Aortic smooth muscle cell (primary cell): ENCODE measurements around the gene DXO. TPM values are rescaled to one million over a fixed set of nuclear protein-coding genes. Genes with fewer than 3 reads are reported as not detected.

Experiments used
- total RNA-seq: library from RNA; depleted of rRNA; stranded (reverse); fragments of >200 nt; gene quantifications from 2 replicates; pipeline ENCODE4 v1.2.3, GENCODE V29; 2014

The DXO gene
- total RNA-seq = 9.8 and 10.2 TPM in 2 replicates

GRCh38 chr6:31971993-31972708 is at the start of gene DXO:
Gene DXO (minus strand): TSS chr6:31972138. CDS start chr6:31971675, 463 bp downstream.

GRCh38 chr6:32014547-32014946 is 42.6 kb upstream of the DXO start, which contains the start of gene C4B:
Gene C4B (plus strand): TSS chr6:32014795. CDS start chr6:32014846, 51 bp downstream.

GRCh38 chr6:31981744-31982143 is 9.8 kb upstream of the DXO start, which contains the start of gene C4A:
Gene C4A (plus strand): TSS chr6:31982057. CDS start chr6:31982108, 51 bp downstream.

GRCh38 chr6:31958741-31959739 is 12.9 kb downstream of the DXO start, which contains the start of the genes NELFE and SKIC2:
Gene NELFE (minus strand): TSS chr6:31958971. CDS start chr6:31958446, 525 bp downstream.
Gene SKIC2 (plus strand): TSS chr6:31959175. CDS start chr6:31959193, 18 bp downstream.

GRCh38 chr6:31945507-31946369 is 26.2 kb downstream of the DXO start, which contains the start of gene CFB:
Gene CFB (plus strand): TSS chr6:31946095. CDS start chr6:31946222, 127 bp downstream.

GRCh38 chr6:31927242-31927862 is 44.6 kb downstream of the DXO start, which contains the start of gene C2:
Gene C2 (plus strand): TSS chr6:31927717. CDS start chr6:31927753, 36 bp downstream.

Other genes starting within 250 kb of the DXO start
- gene MPIG6B, start 248.8 kb downstream of the DXO start, total RNA-seq = not detected in 2 replicates
- gene DDAH2, start 242.8 kb downstream of the DXO start, total RNA-seq = 112 and 142 TPM in 2 replicates
- gene CLIC1, start 235.6 kb downstream of the DXO start, total RNA-seq = 784 and 832 TPM in 2 replicates
- 5.3 and 5.4 TPM in 2 replicates for gene MSH5, start 232.1 kb downstream of the DXO start, total RNA-seq
- gene SAPCD1, start 209.5 kb downstream of the DXO start, total RNA-seq = 1.8 and 1.9 TPM in 2 replicates
- 0.13 and 0.19 TPM in 2 replicates for gene VWA7, start 194.8 kb downstream of the DXO start, total RNA-seq
- gene VARS1, start 176.4 kb downstream of the DXO start, total RNA-seq = 37.6 and 48.4 TPM in 2 replicates
- 17.9 and 25.9 TPM in 2 replicates for gene LSM2, start 165.2 kb downstream of the DXO start, total RNA-seq
- 1.5 and 1.6 TPM in 2 replicates for gene HSPA1L, start 156.9 kb downstream of the DXO start, total RNA-seq
- gene HSPA1A, start 156.6 kb downstream of the DXO start, total RNA-seq = 97.9 and 108 TPM in 2 replicates
- gene HSPA1B, start 144.4 kb downstream of the DXO start, total RNA-seq = 158 and 185 TPM in 2 replicates
- gene NEU1, start 109.3 kb downstream of the DXO start, total RNA-seq = 60.4 and 69.0 TPM in 2 replicates
- gene SLC44A4, start 93.1 kb downstream of the DXO start, total RNA-seq = 0.13 and 0.44 TPM in 2 replicates
- gene EHMT2, start 74.4 kb downstream of the DXO start, total RNA-seq = 42.3 and 49.1 TPM in 2 replicates
- 3.3 and 3.7 TPM in 2 replicates for gene ZBTB12, start 70.1 kb downstream of the DXO start, total RNA-seq
- 2.8 and 4.3 TPM in 2 replicates for gene C2, start 44.4 kb downstream of the DXO start, total RNA-seq
- gene CFB, start 26.0 kb downstream of the DXO start, total RNA-seq = 20.3 and 31.2 TPM in 2 replicates
- gene NELFE, start 13.2 kb downstream of the DXO start, total RNA-seq = 107 and 119 TPM in 2 replicates
- 41.2 and 58.4 TPM in 2 replicates for gene SKIC2, start 13.0 kb downstream of the DXO start, total RNA-seq
- 5.7 and 5.8 TPM in 2 replicates for gene C4A, start 9.9 kb upstream of the DXO start, total RNA-seq
- 4.8 and 5.0 TPM in 2 replicates for gene C4B, start 42.7 kb upstream of the DXO start, total RNA-seq
- gene CYP21A2, start 66.3 kb upstream of the DXO start, total RNA-seq = under 0.01 and 0.62 TPM in 2 replicates
- 33.9 and 58.7 TPM in 2 replicates for gene TNXB, start 137.2 kb upstream of the DXO start, total RNA-seq
- 11.8 and 16.4 TPM in 2 replicates for gene ATF6B, start 156.1 kb upstream of the DXO start, total RNA-seq
- 5.5 and 5.9 TPM in 2 replicates for gene FKBPL, start 158.2 kb upstream of the DXO start, total RNA-seq
- 0.26 and 0.50 TPM in 2 replicates for gene PRRT1, start 179.8 kb upstream of the DXO start, total RNA-seq
- gene PPT2, start 182.0 kb upstream of the DXO start, total RNA-seq = 28.3 and 69.1 TPM in 2 replicates
- gene EGFL8, start 192.5 kb upstream of the DXO start, total RNA-seq = 1.2 TPM in 2 replicates
- 14.3 and 17.3 TPM in 2 replicates for gene AGPAT1, start 203.9 kb upstream of the DXO start, total RNA-seq
- gene RNF5, start 206.3 kb upstream of the DXO start, total RNA-seq = 22.2 and 25.9 TPM in 2 replicates
- gene AGER, start 212.1 kb upstream of the DXO start, total RNA-seq = 0.13 and 0.37 TPM in 2 replicates
- 20.5 and 26.3 TPM in 2 replicates for gene PBX2, start 218.1 kb upstream of the DXO start, total RNA-seq
- 0.92 and 1.1 TPM in 2 replicates for gene GPSM3, start 220.5 kb upstream of the DXO start, total RNA-seq